ENCODE results near the gene GAGE12H.
"Not testable (repeated sequence)": the region's sequence is repeated elsewhere in the genome, so short reads cannot be mapped to it uniquely, and the experiment has no call there.

DNA sequence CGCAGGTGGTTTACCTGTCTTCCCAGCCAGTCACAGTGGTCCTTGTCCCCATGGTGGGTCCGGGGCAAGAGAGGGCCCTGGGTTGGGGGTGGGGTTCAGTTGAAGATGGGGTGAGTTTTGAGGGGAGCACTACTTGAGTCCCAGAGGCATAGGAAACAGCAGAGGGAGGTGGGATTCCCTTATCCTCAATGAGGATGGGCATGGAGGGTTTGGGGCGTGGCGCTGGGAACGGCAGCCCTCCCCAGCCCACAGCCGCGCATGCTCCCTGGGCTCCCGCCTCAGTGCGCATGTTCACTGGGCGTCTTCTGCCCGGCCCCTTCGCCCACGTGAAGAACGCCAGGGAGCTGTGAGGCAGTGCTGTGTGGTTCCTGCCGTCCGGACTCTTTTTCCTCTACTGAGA is 9.4 kb downstream of the GAGE12H start, which contains the start of gene GAGE2A:
- TF ChIP-seq, protein P1, sequence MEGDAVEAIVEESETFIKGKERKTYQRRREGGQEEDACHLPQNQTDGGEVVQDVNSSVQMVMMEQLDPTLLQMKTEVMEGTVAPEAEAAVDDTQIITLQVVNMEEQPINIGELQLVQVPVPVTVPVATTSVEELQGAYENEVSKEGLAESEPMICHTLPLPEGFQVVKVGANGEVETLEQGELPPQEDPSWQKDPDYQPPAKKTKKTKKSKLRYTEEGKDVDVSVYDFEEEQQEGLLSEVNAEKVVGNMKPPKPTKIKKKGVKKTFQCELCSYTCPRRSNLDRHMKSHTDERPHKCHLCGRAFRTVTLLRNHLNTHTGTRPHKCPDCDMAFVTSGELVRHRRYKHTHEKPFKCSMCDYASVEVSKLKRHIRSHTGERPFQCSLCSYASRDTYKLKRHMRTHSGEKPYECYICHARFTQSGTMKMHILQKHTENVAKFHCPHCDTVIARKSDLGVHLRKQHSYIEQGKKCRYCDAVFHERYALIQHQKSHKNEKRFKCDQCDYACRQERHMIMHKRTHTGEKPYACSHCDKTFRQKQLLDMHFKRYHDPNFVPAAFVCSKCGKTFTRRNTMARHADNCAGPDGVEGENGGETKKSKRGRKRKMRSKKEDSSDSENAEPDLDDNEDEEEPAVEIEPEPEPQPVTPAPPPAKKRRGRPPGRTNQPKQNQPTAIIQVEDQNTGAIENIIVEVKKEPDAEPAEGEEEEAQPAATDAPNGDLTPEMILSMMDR (IDR thresholded peaks at IDR 0.05), result not testable (repeated sequence)
- not testable (repeated sequence) for TF ChIP-seq POLR2A (IDR thresholded peaks at IDR 0.05)

Data from right lobe of liver (tissue), 4 donors.